ENCODE measurements around the gene SLC46A3.
A peak's percentile ranks its signal among the peaks of the same experiment; 100 is the strongest.

The SLC46A3 gene

GRCh38 chr13:28718543-28719226 lies at the start of gene SLC46A3:
TSS of gene SLC46A3 (minus strand) at chr13:28718970. CDS start at chr13:28717998, 972 bp downstream.
- TF ChIP-seq POLR2A (IDR thresholded peaks at IDR 0.05; ENCODE audit: low read length) = peak; percentile 71
- TF ChIP-seq GATA1 (IDR thresholded peaks at IDR 0.05; ENCODE audit: low read depth, low read length) = no peak
- peak; percentile 88 to 90 for DNase-seq

GRCh38 chr13:28763887-28764286 lies 45.1 kb upstream of the SLC46A3 start:
- no peak for DNase-seq
- no peak for TF ChIP-seq POLR2A (IDR thresholded peaks at IDR 0.05; ENCODE audit: low read length)
- TF ChIP-seq GATA1 (IDR thresholded peaks at IDR 0.05; ENCODE audit: low read depth, low read length) = no peak

- no peak for TF ChIP-seq POLR2A (IDR thresholded peaks at IDR 0.05; ENCODE audit: low read length)
- DNase-seq = no peak
Measured at GRCh38 chr13:28761586-28761985, 42.8 kb upstream of the SLC46A3 start.

GRCh38 chr13:28755546-28755870 lies 36.7 kb upstream of the SLC46A3 start:
- TF ChIP-seq POLR2A (IDR thresholded peaks at IDR 0.05; ENCODE audit: low read length) (no peak), GATA1 (IDR thresholded peaks at IDR 0.05; ENCODE audit: low read depth, low read length) (no peak)

GRCh38 chr13:28754698-28755545 lies 36.2 kb upstream of the SLC46A3 start:
- TF ChIP-seq GATA1 (IDR thresholded peaks at IDR 0.05; ENCODE audit: low read depth, low read length) = no peak
- TF ChIP-seq POLR2A (IDR thresholded peaks at IDR 0.05; ENCODE audit: low read length) = no peak
- peak; percentile 19 to 26 for DNase-seq

More at GRCh38 chr13:28755546-28755870, 36.7 kb upstream of the SLC46A3 start:
- no peak for DNase-seq

GRCh38 chr13:28753946-28754345 lies 35.2 kb upstream of the SLC46A3 start:
- DNase-seq = no peak
- TF ChIP-seq GATA1 (IDR thresholded peaks at IDR 0.05; ENCODE audit: low read depth, low read length) = no peak
- TF ChIP-seq POLR2A (IDR thresholded peaks at IDR 0.05; ENCODE audit: low read length) = no peak

- peak in 1 of 2 experiments; percentile 9 for DNase-seq
- no peak for TF ChIP-seq POLR2A (IDR thresholded peaks at IDR 0.05; ENCODE audit: low read length)
- TF ChIP-seq GATA1 (IDR thresholded peaks at IDR 0.05; ENCODE audit: low read depth, low read length) = no peak
Measured at GRCh38 chr13:28753208-28753892, 34.6 kb upstream of the SLC46A3 start.

- TF ChIP-seq POLR2A (IDR thresholded peaks at IDR 0.05; ENCODE audit: low read length) (no peak), GATA1 (IDR thresholded peaks at IDR 0.05; ENCODE audit: low read depth, low read length) (no peak)
- DNase-seq = no peak
Measured at GRCh38 chr13:28751175-28751960, 32.6 kb upstream of the SLC46A3 start.

- TF ChIP-seq GATA1 (IDR thresholded peaks at IDR 0.05; ENCODE audit: low read depth, low read length) (no peak), POLR2A (IDR thresholded peaks at IDR 0.05; ENCODE audit: low read length) (no peak)
- DNase-seq = peak in 1 of 2 experiments; percentile 24
Measured at GRCh38 chr13:28750187-28751045, 31.6 kb upstream of the SLC46A3 start.

- no peak for DNase-seq
- no peak for TF ChIP-seq GATA1 (IDR thresholded peaks at IDR 0.05; ENCODE audit: low read depth, low read length)
- TF ChIP-seq POLR2A (IDR thresholded peaks at IDR 0.05; ENCODE audit: low read length) = no peak
Measured at GRCh38 chr13:28747851-28748250, 29.1 kb upstream of the SLC46A3 start.

GRCh38 chr13:28746287-28746612 lies 27.5 kb upstream of the SLC46A3 start:
- no peak for DNase-seq
- no peak for TF ChIP-seq POLR2A (IDR thresholded peaks at IDR 0.05; ENCODE audit: low read length)
- no peak for TF ChIP-seq GATA1 (IDR thresholded peaks at IDR 0.05; ENCODE audit: low read depth, low read length)

GRCh38 chr13:28744656-28745055 lies 25.9 kb upstream of the SLC46A3 start:
- no peak for TF ChIP-seq GATA1 (IDR thresholded peaks at IDR 0.05; ENCODE audit: low read depth, low read length)
- no peak for TF ChIP-seq POLR2A (IDR thresholded peaks at IDR 0.05; ENCODE audit: low read length)
- no peak for DNase-seq

GRCh38 chr13:28744091-28744536 lies 25.3 kb upstream of the SLC46A3 start:
- DNase-seq = no peak
- TF ChIP-seq GATA1 (IDR thresholded peaks at IDR 0.05; ENCODE audit: low read depth, low read length) (no peak), POLR2A (IDR thresholded peaks at IDR 0.05; ENCODE audit: low read length) (no peak)

All from erythroblast (primary cell).